GM12878 (cell line): Measurements from ENCODE around the gene CFAP299.

ENCODE experiments used
- CREM ChIP-seq: IDR thresholded peaks from 2 replicates; pipeline ENCODE4 v1.6.1; 2014; ENCODE audit warnings: antibody characterized with exemption, low read depth
- EP300 ChIP-seq, 2 experiments: fragments of 150-350 bp in 1 of 2; IDR thresholded peaks; 2 replicates each; pipeline ENCODE4 v1.6.1; 2011 to 2012; ENCODE audit warnings: low read depth in 2 of 2, low read length in 2 of 2, borderline replicate concordance in 1 of 2, improper control_type of control experiment in 1 of 2, inconsistent platforms in 1 of 2; ENCODE audit not compliant: control insufficient read depth in 1 of 2
- FOXM1 ChIP-seq: IDR thresholded peaks from 2 replicates; pipeline ENCODE4 v1.6.1; 2012; ENCODE audit warnings: low read depth, mild to moderate bottlenecking, inconsistent platforms, low read length, moderate library complexity
- GABPA ChIP-seq: IDR thresholded peaks from 2 replicates; pipeline ENCODE4 v1.6.1; 2014; ENCODE audit warnings: antibody characterized with exemption, low read depth, mild to moderate bottlenecking, inconsistent platforms
- POLR2A ChIP-seq: IDR thresholded peaks from 2 replicates; pipeline ENCODE4 v1.6.1; 2011; ENCODE audit warnings: low read depth, mild to moderate bottlenecking, low read length
- POLR2AphosphoS5 ChIP-seq: IDR thresholded peaks from 2 replicates; pipeline ENCODE4 v1.6.1; 2011; ENCODE audit warnings: mild to moderate bottlenecking, low read length, inconsistent platforms
- SREBF2 ChIP-seq: IDR thresholded peaks from 2 replicates; pipeline ENCODE4 v1.6.1; 2012; ENCODE audit warnings: mild to moderate bottlenecking, low read length
- SRF ChIP-seq, 2 experiments: IDR thresholded peaks; 2 replicates each; pipeline ENCODE4 v1.6.1; 2011; ENCODE audit warnings: low read depth in 2 of 2, low read length in 2 of 2, mild to moderate bottlenecking in 1 of 2, moderate library complexity in 1 of 2
- ZZZ3 ChIP-seq: IDR thresholded peaks from 2 replicates; pipeline ENCODE4 v1.6.1; 2011; ENCODE audit warnings: low read depth; ENCODE audit not compliant: control insufficient read depth, insufficient read length
- TF ChIP-seq, protein P1 (sequence below), 3 experiments: IDR thresholded peaks in 2 of 3; conservative IDR thresholded peaks in 1 of 3; 2 replicates each; pipeline ENCODE4 v1.5.1; 2011; ENCODE audit warnings: low read depth in 3 of 3, low read length in 3 of 3, mild to moderate bottlenecking in 3 of 3, control low read depth in 2 of 3, moderate library complexity in 2 of 3, inconsistent platforms in 1 of 3, mixed read lengths in 1 of 3; ENCODE audit not compliant: control insufficient read depth in 2 of 3, insufficient read depth in 1 of 3; ENCODE audit errors: extremely low read depth in 1 of 3
- TF ChIP-seq, protein P2 (sequence below): IDR thresholded peaks from 2 replicates; pipeline ENCODE4 v1.6.1; 2012; ENCODE audit warnings: low read depth, low read length, improper control_type of control experiment
- TF ChIP-seq, protein P3 (sequence below): IDR thresholded peaks from 2 replicates; pipeline ENCODE4 v1.6.1; 2012; ENCODE audit warnings: low read depth, low read length, improper control_type of control experiment

DNA sequence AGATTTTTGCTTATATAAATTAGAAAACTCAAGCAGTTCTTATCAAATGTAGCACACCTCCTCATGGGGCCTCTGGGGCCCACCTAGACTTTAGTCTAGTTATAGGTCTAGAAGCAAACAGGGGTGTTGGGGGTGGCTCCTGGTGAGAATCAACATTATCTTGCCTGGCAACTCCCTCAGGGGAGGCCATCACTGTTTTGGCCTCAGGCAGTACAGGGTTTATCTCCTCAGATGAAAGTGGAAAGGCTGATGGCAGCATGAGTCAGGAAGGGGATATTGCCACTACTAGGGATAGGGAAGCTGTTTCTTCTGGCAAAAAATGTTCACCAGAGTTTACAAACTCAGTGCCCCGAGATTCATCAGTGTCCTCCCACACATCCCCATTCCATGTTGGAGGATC is 462.6 kb downstream of the CFAP299 start:
- TF ChIP-seq, protein P1, sequence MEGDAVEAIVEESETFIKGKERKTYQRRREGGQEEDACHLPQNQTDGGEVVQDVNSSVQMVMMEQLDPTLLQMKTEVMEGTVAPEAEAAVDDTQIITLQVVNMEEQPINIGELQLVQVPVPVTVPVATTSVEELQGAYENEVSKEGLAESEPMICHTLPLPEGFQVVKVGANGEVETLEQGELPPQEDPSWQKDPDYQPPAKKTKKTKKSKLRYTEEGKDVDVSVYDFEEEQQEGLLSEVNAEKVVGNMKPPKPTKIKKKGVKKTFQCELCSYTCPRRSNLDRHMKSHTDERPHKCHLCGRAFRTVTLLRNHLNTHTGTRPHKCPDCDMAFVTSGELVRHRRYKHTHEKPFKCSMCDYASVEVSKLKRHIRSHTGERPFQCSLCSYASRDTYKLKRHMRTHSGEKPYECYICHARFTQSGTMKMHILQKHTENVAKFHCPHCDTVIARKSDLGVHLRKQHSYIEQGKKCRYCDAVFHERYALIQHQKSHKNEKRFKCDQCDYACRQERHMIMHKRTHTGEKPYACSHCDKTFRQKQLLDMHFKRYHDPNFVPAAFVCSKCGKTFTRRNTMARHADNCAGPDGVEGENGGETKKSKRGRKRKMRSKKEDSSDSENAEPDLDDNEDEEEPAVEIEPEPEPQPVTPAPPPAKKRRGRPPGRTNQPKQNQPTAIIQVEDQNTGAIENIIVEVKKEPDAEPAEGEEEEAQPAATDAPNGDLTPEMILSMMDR (IDR thresholded peaks at IDR 0.05 in 2 of 3, conservative IDR thresholded peaks at IDR 0.05 in 1 of 3; ENCODE audit: control insufficient read depth in 2 of 3, extremely low read depth in 1 of 3, insufficient read depth in 1 of 3, low read depth in 3 of 3, low read length in 3 of 3), result no peak
- TF ChIP-seq ZZZ3 (no peak), GABPA (no peak), POLR2A (no peak), POLR2AphosphoS5 (no peak), EP300 (IDR thresholded peaks at IDR 0.05; ENCODE audit: borderline replicate concordance in 1 of 2, control insufficient read depth in 1 of 2, low read depth in 2 of 2, low read length in 2 of 2) (no peak), SRF (IDR thresholded peaks at IDR 0.05; ENCODE audit: low read depth in 2 of 2, low read length in 2 of 2) (no peak), SREBF2 (no peak), FOXM1 (no peak), CREM (no peak)
- TF ChIP-seq, protein P2, sequence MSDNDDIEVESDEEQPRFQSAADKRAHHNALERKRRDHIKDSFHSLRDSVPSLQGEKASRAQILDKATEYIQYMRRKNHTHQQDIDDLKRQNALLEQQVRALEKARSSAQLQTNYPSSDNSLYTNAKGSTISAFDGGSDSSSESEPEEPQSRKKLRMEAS, result no peak
- TF ChIP-seq, protein P3, sequence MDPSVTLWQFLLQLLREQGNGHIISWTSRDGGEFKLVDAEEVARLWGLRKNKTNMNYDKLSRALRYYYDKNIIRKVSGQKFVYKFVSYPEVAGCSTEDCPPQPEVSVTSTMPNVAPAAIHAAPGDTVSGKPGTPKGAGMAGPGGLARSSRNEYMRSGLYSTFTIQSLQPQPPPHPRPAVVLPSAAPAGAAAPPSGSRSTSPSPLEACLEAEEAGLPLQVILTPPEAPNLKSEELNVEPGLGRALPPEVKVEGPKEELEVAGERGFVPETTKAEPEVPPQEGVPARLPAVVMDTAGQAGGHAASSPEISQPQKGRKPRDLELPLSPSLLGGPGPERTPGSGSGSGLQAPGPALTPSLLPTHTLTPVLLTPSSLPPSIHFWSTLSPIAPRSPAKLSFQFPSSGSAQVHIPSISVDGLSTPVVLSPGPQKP, result no peak
